Nephron (organoid): ENCODE data around the gene CACNA1I.

Source experiments
- H3K27ac Mint-ChIP-seq, 3 experiments: 2 replicates each; pipeline ENCODE4 v1.8.0; 2020; ENCODE audit warnings: mixed read lengths in 3 of 3, mild to moderate bottlenecking in 2 of 3, moderate library complexity in 1 of 3
- H3K27me3 Mint-ChIP-seq: 2 replicates; pipeline ENCODE4 v1.8.0; 2021; ENCODE audit warnings: low read depth, mild to moderate bottlenecking, moderate library complexity, mixed read lengths
- H3K36me3 Mint-ChIP-seq: 2 replicates; pipeline ENCODE4 v1.8.0; 2020; ENCODE audit warnings: low read depth, mixed read lengths
- H3K4me1 Mint-ChIP-seq: 2 replicates; pipeline ENCODE4 v1.8.0; 2020; ENCODE audit warnings: mixed read lengths
- H3K4me3 Mint-ChIP-seq, 3 experiments: 2 replicates each; pipeline ENCODE4 v1.8.0; 2020; ENCODE audit warnings: mild to moderate bottlenecking in 3 of 3, mixed read lengths in 3 of 3, moderate library complexity in 2 of 3
- H3K9me3 Mint-ChIP-seq: 2 replicates; pipeline ENCODE4 v1.8.0; 2020; ENCODE audit warnings: mixed read lengths
- TF ChIP-seq, protein P1 (sequence below), 3 experiments: fragments of 200-600 bp; sonication (generic); IDR thresholded peaks; one replicate each; pipeline ENCODE4 v1.5.0; 2021; ENCODE audit warnings: antibody characterized with exemption in 3 of 3; ENCODE audit not compliant: unreplicated experiment in 3 of 3

The CACNA1I gene

DNA sequence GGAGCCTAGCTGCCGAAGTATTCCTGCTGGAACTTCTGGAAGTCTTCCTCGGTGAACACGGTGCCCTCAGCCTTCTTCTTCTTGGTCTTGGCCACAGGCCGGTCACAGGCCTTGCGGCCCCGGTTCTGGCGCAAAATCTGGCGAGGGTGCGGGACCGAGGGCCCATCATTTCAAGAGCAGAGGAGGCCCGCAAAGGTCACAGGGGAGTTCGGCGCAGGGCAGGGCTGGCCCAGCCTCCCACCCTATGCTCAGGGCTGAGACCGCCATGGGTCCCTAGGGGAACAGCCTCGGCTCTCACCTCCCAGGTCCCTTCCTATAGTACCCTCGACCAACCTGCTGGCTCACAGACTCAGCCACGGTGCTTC lies 41.1 kb upstream of the CACNA1I start:
- H3K4me1 Mint-ChIP-seq, result peaks cover 68% of the 10 kb centered on the region
- no peaks in the 10 kb centered on the region for H3K27me3 Mint-ChIP-seq
- TF ChIP-seq, protein P1, sequence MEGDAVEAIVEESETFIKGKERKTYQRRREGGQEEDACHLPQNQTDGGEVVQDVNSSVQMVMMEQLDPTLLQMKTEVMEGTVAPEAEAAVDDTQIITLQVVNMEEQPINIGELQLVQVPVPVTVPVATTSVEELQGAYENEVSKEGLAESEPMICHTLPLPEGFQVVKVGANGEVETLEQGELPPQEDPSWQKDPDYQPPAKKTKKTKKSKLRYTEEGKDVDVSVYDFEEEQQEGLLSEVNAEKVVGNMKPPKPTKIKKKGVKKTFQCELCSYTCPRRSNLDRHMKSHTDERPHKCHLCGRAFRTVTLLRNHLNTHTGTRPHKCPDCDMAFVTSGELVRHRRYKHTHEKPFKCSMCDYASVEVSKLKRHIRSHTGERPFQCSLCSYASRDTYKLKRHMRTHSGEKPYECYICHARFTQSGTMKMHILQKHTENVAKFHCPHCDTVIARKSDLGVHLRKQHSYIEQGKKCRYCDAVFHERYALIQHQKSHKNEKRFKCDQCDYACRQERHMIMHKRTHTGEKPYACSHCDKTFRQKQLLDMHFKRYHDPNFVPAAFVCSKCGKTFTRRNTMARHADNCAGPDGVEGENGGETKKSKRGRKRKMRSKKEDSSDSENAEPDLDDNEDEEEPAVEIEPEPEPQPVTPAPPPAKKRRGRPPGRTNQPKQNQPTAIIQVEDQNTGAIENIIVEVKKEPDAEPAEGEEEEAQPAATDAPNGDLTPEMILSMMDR (IDR thresholded peaks at IDR 0.05; ENCODE audit: unreplicated experiment in 3 of 3), result peak in 2 of 3 experiments; percentile 30 to 42
- no peaks in the 10 kb centered on the region for H3K9me3 Mint-ChIP-seq
- H3K36me3 Mint-ChIP-seq, result peaks cover 27% of the 10 kb centered on the region
- H3K27ac Mint-ChIP-seq, result peak overlapping the region in 2 of 3 experiments; percentile 8 to 74
- H3K4me3 Mint-ChIP-seq, result peak overlapping the region; percentile 54 to 95 (median 80)

DNA sequence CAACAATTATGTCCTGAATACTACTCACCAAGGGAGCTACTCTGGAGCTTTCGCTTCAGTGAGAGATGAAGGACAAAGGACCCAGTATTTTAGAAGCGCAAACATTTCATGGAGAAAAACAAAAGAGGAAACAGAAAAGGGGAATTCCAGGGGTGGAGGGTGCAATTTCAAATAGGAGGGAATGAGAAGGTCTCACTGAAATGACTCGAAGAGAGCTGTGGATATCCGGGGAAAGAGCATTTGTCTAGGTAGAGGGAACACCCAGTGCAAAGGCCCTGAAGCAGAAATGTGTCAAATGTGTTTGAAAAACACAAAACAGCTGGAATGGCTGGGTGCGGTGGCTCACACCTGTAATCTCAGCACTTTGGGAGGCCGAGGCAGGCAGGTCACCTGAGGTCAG lies 40.4 kb upstream of the CACNA1I start:
- Mint-ChIP-seq H3K9me3 (no peaks in the 10 kb centered on the region), H3K4me3 (peak overlapping the region; percentile 54 to 95 (median 80)), H3K4me1 (peaks cover 62% of the 10 kb centered on the region), H3K36me3 (peaks cover 20% of the 10 kb centered on the region), H3K27me3 (no peaks in the 10 kb centered on the region), H3K27ac (peak overlapping the region in 2 of 3 experiments; percentile 8 to 21)
- TF ChIP-seq, protein P1 (IDR thresholded peaks at IDR 0.05; ENCODE audit: unreplicated experiment in 3 of 3), result no peak

DNA sequence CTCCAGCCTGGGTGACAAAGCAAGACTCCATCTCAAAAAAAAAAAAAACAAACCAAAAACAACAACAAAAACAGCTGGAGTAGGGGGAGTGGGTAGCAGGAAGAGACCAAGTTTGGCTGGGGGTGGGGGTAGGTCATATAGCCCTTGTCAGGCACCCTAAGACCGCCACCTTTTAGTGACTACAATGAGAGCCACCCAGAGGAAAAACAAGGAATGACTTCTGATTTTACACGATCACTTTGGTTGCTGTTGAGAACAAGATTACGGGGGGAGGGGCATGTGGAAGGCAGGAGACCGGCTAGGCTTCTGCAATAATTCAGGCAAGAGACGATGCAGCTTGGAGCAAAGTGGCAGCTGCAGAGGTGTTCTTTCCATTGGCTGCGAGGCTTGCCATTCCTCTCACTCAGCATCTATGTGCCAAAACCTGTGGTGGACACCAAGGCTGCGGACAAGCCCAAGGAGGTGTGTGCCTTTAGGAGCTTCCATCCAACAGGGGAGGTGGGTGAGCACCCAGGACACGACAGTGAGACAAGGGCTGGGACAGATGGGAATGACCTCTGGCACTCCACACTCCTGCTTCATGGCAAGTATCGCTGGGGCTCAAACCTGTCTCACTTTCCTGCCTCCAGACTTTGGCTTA lies 39.7 kb upstream of the CACNA1I start:
- peaks cover 55% of the 10 kb centered on the region for H3K4me1 Mint-ChIP-seq
- H3K4me3 Mint-ChIP-seq, result peak overlapping the region; percentile 91 to 95 (median 95)
- H3K27ac Mint-ChIP-seq, result peak overlapping the region; percentile 38 to 69 (median 69)
- no peaks in the 10 kb centered on the region for H3K9me3 Mint-ChIP-seq
- peaks cover 14% of the 10 kb centered on the region for H3K36me3 Mint-ChIP-seq
- no peaks in the 10 kb centered on the region for H3K27me3 Mint-ChIP-seq
- TF ChIP-seq, protein P1 (IDR thresholded peaks at IDR 0.05; ENCODE audit: unreplicated experiment in 3 of 3), result peak; percentile 17 to 25 (median 24)

DNA sequence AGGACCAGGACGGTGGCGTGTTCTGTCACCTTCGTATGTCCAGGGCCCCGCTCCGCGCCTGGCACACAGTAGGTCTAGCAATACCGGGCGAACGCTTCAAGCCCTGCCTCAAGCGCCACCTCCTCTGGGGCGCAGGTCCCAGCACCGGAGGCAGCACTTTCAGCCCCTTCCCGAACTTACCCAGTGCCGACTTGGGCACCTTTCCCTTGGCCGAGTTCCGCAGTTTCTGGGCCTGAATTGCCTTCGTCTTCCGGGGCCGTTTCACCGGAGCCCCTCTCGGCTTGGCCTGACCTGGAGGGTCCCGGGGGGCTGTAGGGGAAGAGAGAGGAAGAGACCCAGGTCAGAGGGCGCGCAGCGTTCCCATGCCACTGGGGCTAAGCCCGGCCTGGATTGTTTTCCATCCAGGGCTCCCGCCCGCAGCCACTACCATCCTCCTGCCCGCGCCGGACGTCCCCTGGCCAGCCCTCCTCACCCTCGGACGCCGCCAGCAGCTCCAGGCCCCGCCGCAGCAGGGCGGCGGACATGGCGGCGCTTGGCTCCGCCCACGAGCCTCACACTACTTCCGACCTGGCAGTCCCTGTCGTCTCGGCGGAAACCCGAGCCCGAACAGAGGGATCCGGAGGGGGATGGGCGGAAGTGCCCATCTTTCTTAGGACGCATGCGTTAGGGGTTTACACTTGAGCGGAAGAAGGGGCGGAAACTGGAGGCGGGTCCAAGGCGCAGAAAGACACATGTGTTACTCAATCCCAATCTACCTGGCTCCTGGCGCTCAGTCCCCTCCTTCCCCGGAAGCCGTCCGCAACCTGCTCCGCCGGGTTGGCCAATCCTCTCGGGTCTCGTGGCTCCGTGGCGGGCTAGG lies 38.1 kb upstream of the CACNA1I start, which contains the start of gene RPS19BP1:
TSS of gene RPS19BP1 (minus strand) at position 534 of the 859 bp plus-strand sequence. CDS start at position 524, 10 bp downstream.
- Mint-ChIP-seq H3K4me3 (peak within 1 kb of the TSS; percentile 91 to 95 (median 95)), H3K9me3 (no peaks in the 10 kb centered on the region), H3K36me3 (peaks cover 14% of the 10 kb centered on the region), H3K4me1 (peaks cover 50% of the 10 kb centered on the region), H3K27ac (peak within 1 kb of the TSS; percentile 69 to 98 (median 82)), H3K27me3 (no peaks in the 10 kb centered on the region)
- TF ChIP-seq, protein P1 (IDR thresholded peaks at IDR 0.05; ENCODE audit: unreplicated experiment in 3 of 3), result no peak

DNA sequence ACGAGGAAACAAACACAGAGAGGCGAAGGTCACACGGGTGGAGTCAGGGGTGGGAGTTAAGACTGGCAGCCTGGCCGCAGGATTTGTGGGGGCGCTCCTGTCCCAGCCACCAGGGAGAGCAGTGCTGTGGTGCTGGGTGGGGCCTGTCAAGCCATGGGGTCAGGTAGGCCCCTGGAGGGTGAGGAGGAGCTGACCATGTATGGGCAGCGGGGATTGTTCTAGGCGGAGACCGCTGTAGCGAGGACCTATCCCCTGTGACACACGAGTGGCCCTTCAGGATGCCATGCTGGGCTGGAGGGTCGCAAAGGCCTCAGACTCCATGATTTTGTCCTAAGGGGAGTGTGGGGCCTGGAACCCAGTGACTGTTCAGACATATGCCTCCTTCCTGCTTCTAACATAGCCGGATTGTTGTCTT lies 36.5 kb upstream of the CACNA1I start:
- peak overlapping the region; percentile 42 to 67 (median 62) for H3K4me3 Mint-ChIP-seq
- peak overlapping the region in 2 of 3 experiments; percentile 17 to 60 for H3K27ac Mint-ChIP-seq
- peaks cover 14% of the 10 kb centered on the region for H3K36me3 Mint-ChIP-seq
- TF ChIP-seq, protein P1 (IDR thresholded peaks at IDR 0.05; ENCODE audit: unreplicated experiment in 3 of 3), result no peak
- no peaks in the 10 kb centered on the region for H3K27me3 Mint-ChIP-seq
- H3K4me1 Mint-ChIP-seq, result peaks cover 33% of the 10 kb centered on the region
- H3K9me3 Mint-ChIP-seq, result no peaks in the 10 kb centered on the region
